Body of pancreas (tissue), 4 donors: ENCODE data around the gene TBX1.

Source experiments
- POLR2A ChIP-seq, 3 donors: fragments of 450-650 bp; IDR thresholded peaks; one replicate each; pipeline ENCODE4 v1.6.1; 2016; ENCODE audit warnings: antibody characterized with exemption in 3 of 3, mild to moderate bottlenecking in 2 of 3
- TF ChIP-seq, protein P1 (sequence below), 7 experiments: fragments of 450-650 bp in 4 of 7; fragments of 200-600 bp in 3 of 7; sonication (generic) in 3 of 7; IDR thresholded peaks; one replicate each; pipeline ENCODE4 v1.5.1; 2016 to 2019; ENCODE audit warnings: antibody characterized with exemption in 7 of 7

DNA sequence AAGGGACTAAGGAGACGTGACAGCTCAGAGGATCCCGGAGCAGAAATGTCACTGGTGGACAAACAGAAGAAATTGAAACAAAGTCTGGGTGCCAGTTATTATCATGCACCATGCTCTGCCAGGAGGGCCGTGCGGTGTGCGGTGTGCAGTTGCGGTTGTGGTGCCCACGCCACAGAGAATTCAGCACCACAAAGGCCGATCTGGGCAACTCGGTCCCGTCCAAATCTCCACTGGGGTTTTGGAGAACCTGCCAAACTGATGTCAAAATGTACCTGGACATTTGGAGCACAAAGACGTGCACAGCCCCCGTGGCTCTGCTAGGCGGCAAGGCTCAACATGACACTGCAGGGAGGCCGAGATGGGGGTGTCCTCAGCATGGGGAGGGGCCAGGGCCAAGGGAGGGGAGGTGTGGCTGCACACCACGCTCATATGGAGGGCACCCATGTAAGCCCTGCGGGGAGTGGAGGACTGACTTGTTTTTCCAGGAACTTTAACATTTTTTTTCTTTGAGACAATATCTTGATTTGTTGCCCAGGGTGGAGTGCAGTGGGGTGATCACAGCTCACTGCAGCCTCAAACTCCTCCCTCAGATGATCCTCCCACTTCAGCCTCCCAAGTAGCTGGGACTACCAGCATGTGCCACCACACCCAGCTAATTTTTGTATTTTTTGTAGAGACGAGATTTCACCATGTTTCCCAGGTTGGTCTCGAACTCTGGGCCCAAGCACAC lies 54.7 kb downstream of the TBX1 start:
- TF ChIP-seq, protein P1, sequence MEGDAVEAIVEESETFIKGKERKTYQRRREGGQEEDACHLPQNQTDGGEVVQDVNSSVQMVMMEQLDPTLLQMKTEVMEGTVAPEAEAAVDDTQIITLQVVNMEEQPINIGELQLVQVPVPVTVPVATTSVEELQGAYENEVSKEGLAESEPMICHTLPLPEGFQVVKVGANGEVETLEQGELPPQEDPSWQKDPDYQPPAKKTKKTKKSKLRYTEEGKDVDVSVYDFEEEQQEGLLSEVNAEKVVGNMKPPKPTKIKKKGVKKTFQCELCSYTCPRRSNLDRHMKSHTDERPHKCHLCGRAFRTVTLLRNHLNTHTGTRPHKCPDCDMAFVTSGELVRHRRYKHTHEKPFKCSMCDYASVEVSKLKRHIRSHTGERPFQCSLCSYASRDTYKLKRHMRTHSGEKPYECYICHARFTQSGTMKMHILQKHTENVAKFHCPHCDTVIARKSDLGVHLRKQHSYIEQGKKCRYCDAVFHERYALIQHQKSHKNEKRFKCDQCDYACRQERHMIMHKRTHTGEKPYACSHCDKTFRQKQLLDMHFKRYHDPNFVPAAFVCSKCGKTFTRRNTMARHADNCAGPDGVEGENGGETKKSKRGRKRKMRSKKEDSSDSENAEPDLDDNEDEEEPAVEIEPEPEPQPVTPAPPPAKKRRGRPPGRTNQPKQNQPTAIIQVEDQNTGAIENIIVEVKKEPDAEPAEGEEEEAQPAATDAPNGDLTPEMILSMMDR (IDR thresholded peaks at IDR 0.05): no peak
- TF ChIP-seq POLR2A (IDR thresholded peaks at IDR 0.05): no peak
